ENCODE measurements around the gene TNFAIP8L2.

DNA sequence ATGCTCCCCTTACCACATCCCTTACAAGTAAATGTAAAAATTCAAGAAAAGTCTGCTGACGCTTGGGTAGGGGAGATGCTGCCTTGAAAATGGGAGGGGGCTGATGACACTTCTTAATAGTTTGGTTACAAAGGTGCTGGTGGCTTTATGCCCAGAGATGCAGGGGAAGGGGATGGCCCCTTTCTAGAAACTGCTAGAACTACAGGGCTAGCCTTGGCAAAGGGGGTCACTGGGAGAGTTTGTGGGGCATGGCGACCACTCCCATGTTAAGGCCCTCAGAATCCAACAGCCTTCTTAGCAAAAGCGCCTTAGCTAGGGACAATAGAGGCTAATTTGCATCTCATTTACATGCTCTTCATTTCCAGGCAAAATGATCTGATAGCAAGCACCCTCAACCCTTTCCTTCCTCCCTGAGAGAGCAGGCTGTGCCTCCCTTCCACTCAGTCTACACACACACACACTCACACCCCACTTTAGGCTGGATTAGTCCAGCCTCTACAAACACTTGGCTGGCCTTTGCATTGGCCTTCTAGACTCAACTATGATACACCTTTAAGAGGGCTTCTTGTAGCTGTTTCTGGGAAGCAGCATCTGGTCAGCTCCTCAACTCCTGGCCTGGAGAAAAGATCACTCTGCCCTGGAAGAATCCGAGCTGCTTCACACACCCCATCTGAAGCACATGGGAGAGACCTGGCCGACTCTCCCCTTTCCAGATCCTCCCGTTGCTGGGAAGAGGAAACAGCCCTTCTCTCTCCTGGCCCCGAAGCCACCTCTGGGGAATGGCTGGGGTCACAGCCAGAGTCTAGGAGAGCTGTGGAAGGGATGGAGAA is 11.8 kb upstream of the TNFAIP8L2 start:
- TF ChIP-seq SUZ12 (IDR thresholded peaks at IDR 0.05; ENCODE audit: extremely low read depth, insufficient read depth, insufficient read length) = no peak
- no peak for TF ChIP-seq YY1 (IDR thresholded peaks at IDR 0.05; ENCODE audit: insufficient read depth, insufficient read length)

Data from NT2/D1 (cell line).